ENCODE results near the gene CTSA. TPM values are rescaled to one million over a fixed set of nuclear protein-coding genes. Genes with fewer than 3 reads are reported as not detected.
A peak's percentile ranks its signal among the peaks of the same experiment; 100 is the strongest.

The CTSA gene
- total RNA-seq, 3 donors from 2014 or later, result 42.0 to 136 (median 55.6) TPM

GRCh38 chr20:45890077-45890984 is 804 bp upstream of the CTSA start:
- H3K27me3 ChIP-seq, result no peaks in the 10 kb centered on the region

GRCh38 chr20:45892049-45892825 is 1.1 kb downstream of the CTSA start:
- Histone ChIP-seq H3K36me3 (no peaks in the 10 kb centered on the region), H3K9me3 (no peaks in the 10 kb centered on the region), H3K4me3 (peak overlapping the region; percentile 81 to 90 (median 86)), H3K4me1 (peaks cover 4 to 11% of the 10 kb centered on the region in 2 donors), H3K27ac (peak overlapping the region; percentile 79 to 93), H3K27me3 (no peaks in the 10 kb centered on the region)
- intact Hi-C loops (cut with DNase I; ENCODE audit: low total_unique reads), result no loop called here
- TF ChIP-seq CTCF (IDR thresholded peaks at IDR 0.05), result no peak
- TF ChIP-seq POLR2AphosphoS5 (IDR thresholded peaks at IDR 0.05), result no peak
- TF ChIP-seq POLR2A (IDR thresholded peaks at IDR 0.05), result no peak
- DNase-seq (ENCODE audit: low spot score in 2 of 2), result no peak

More at GRCh38 chr20:45890077-45890984, 804 bp upstream of the CTSA start:
- Histone ChIP-seq H3K9me3 (no peaks in the 10 kb centered on the region), H3K4me1 (peaks cover 4 to 11% of the 10 kb centered on the region in 2 donors), H3K27ac (peak overlapping the region; percentile 79 to 93), H3K4me3 (peak overlapping the region; percentile 81 to 90 (median 86)), H3K36me3 (no peaks in the 10 kb centered on the region)
- DNase-seq (ENCODE audit: low spot score in 2 of 2), result peak; percentile 69 to 75
- intact Hi-C loops (cut with DNase I; ENCODE audit: low total_unique reads), result no loop called here
- peak; percentile 29 to 48 (median 34) for TF ChIP-seq CTCF (IDR thresholded peaks at IDR 0.05)
- no peak for TF ChIP-seq POLR2A (IDR thresholded peaks at IDR 0.05)
- peak in 1 of 3 donors; percentile 25 for TF ChIP-seq POLR2AphosphoS5 (IDR thresholded peaks at IDR 0.05)

- DNase-seq (ENCODE audit: low spot score in 2 of 2), result no peak
- intact Hi-C loops (cut with DNase I; ENCODE audit: low total_unique reads), result no loop called here
- Histone ChIP-seq H3K27ac (no peak overlapping the region), H3K4me3 (no peak overlapping the region), H3K9me3 (no peaks in the 10 kb centered on the region), H3K27me3 (no peaks in the 10 kb centered on the region), H3K4me1 (peaks cover 4 to 11% of the 10 kb centered on the region in 2 donors), H3K36me3 (no peaks in the 10 kb centered on the region)
- TF ChIP-seq POLR2A (IDR thresholded peaks at IDR 0.05) (no peak), POLR2AphosphoS5 (IDR thresholded peaks at IDR 0.05) (no peak), CTCF (IDR thresholded peaks at IDR 0.05) (no peak)
These were observed 1.8 kb downstream of the CTSA start for GRCh38 chr20:45892828-45893500.

GRCh38 chr20:45893831-45894230 is 2.7 kb downstream of the CTSA start:
- intact Hi-C loops (cut with DNase I; ENCODE audit: low total_unique reads), result no loop called here
- Histone ChIP-seq H3K9me3 (no peaks in the 10 kb centered on the region), H3K27ac (no peak overlapping the region), H3K4me1 (peaks cover 4 to 11% of the 10 kb centered on the region in 2 donors), H3K4me3 (no peak overlapping the region), H3K27me3 (no peaks in the 10 kb centered on the region), H3K36me3 (no peaks in the 10 kb centered on the region)
- TF ChIP-seq POLR2A (IDR thresholded peaks at IDR 0.05), result no peak
- no peak for TF ChIP-seq POLR2AphosphoS5 (IDR thresholded peaks at IDR 0.05)
- TF ChIP-seq CTCF (IDR thresholded peaks at IDR 0.05), result no peak
- no peak for DNase-seq (ENCODE audit: low spot score in 2 of 2)
